Mucosa of descending colon (tissue), 3 donors: ENCODE results near the gene ALPK1. TPM values are rescaled to one million over a fixed set of nuclear protein-coding genes. Genes with fewer than 3 reads are reported as not detected.

Experiments used
- ATAC-seq: fragments of 200-7000 bp; cut with Tn5 transposase; one replicate; pipeline ENCODE4 v1.9.1; 2020; ENCODE audit warnings: mild to moderate bottlenecking, moderate library complexity
- DNase-seq, 3 donors: peaks; one replicate each; pipeline ENCODE4 v3.0.0-alpha.2; 2020
- H3K36me3 ChIP-seq: fragments of 200-600 bp; one replicate; pipeline ENCODE4 v1.8.0; 2021; ENCODE audit warnings: low read depth, mild to moderate bottlenecking
- H3K4me1 ChIP-seq: fragments of 200-600 bp; one replicate; pipeline ENCODE4 v1.8.0; 2021; ENCODE audit warnings: low read depth, mild to moderate bottlenecking
- H3K4me3 ChIP-seq: fragments of 200-600 bp; one replicate; pipeline ENCODE4 v1.8.0; 2021; ENCODE audit warnings: mild to moderate bottlenecking
- H3K9me3 ChIP-seq: fragments of 200-600 bp; one replicate; pipeline ENCODE4 v1.8.0; 2021; ENCODE audit warnings: mild to moderate bottlenecking
- CTCF ChIP-seq: fragments of 200-600 bp; IDR thresholded peaks from one replicate; pipeline ENCODE4 v1.8.0; 2022; ENCODE audit warnings: antibody characterized with exemption, mild to moderate bottlenecking
- intact Hi-C, 2 donors: fragments of 100-400 bp; cut with DNase I in 1 of 2; cut with micrococcal nuclease in 1 of 2; formaldehyde crosslinking; loops; one replicate each; pipeline versions ENCODE4 v1.11.0 to v1.11.1; 2022; cut with DNase I, micrococcal nuclease
- total RNA-seq, 3 donors: library from RNA; stranded (reverse); fragmentation: NEBNext Ultra II Directional in 2 of 3; extraction: Animal tissue kit (Norgen Biotek cat#: 25700) in 2 of 3; gene quantifications; one replicate each; pipeline versions ENCODE4 v1.2.1 to v1.2.4, GENCODE V29; 2021 to 2023
- donor health status: DM: no; HTN: no; CAD: no; lungs with moderate emphysema.
- donor health status: DM: no; HTN: no; CAD: no.
- donor health status: DM: no; HTN: yes; CAD: no.

ALPK1 gene
- total RNA-seq, 3 donors from 2014 or later = 23.1 to 39.8 (median 31.0) TPM

GRCh38 chr4:112410804-112411203 is 113.6 kb downstream of the ALPK1 start:
- intact Hi-C loops = no loop called here
- no peaks in the 10 kb centered on the region for H3K36me3 ChIP-seq
- H3K9me3 ChIP-seq = no peaks in the 10 kb centered on the region
- H3K4me3 ChIP-seq = no peak overlapping the region
- DNase-seq = no peak
- ATAC-seq = no peak
- TF ChIP-seq CTCF = no peak
- no peaks in the 10 kb centered on the region for H3K4me1 ChIP-seq

- no peak for TF ChIP-seq CTCF
Measured at GRCh38 chr4:112411781-112412550, 114.8 kb downstream of the ALPK1 start.

GRCh38 chr4:112416464-112416863 is 119.3 kb downstream of the ALPK1 start:
- Histone ChIP-seq H3K9me3 (no peaks in the 10 kb centered on the region), H3K36me3 (no peaks in the 10 kb centered on the region), H3K4me1 (no peaks in the 10 kb centered on the region), H3K4me3 (no peak overlapping the region)
- ATAC-seq (no peak), DNase-seq (no peak)
- intact Hi-C loops = no loop called here
- no peak for TF ChIP-seq CTCF

More at GRCh38 chr4:112411781-112412550, 114.8 kb downstream of the ALPK1 start:
- ATAC-seq (no peak), DNase-seq (no peak)
- H3K36me3 ChIP-seq = no peaks in the 10 kb centered on the region
- intact Hi-C loops = no loop called here
- no peaks in the 10 kb centered on the region for H3K4me1 ChIP-seq
- no peak overlapping the region for H3K4me3 ChIP-seq
- H3K9me3 ChIP-seq = no peaks in the 10 kb centered on the region

GRCh38 chr4:112418092-112418491 is 120.9 kb downstream of the ALPK1 start:
- no peaks in the 10 kb centered on the region for H3K9me3 ChIP-seq
- H3K4me3 ChIP-seq = no peak overlapping the region
- DNase-seq (no peak), ATAC-seq (no peak)
- no peak for TF ChIP-seq CTCF
- H3K4me1 ChIP-seq = no peaks in the 10 kb centered on the region
- no peaks in the 10 kb centered on the region for H3K36me3 ChIP-seq
- intact Hi-C loops = no loop called here

GRCh38 chr4:112421911-112422310 is 124.7 kb downstream of the ALPK1 start:
- H3K4me3 ChIP-seq = no peak overlapping the region
- H3K36me3 ChIP-seq = no peaks in the 10 kb centered on the region
- no peak for TF ChIP-seq CTCF
- H3K4me1 ChIP-seq = no peaks in the 10 kb centered on the region
- DNase-seq (no peak), ATAC-seq (no peak)
- H3K9me3 ChIP-seq = no peaks in the 10 kb centered on the region
- intact Hi-C loops = no loop called here
